ENCODE data around the gene ARHGAP26.
A peak's percentile ranks its signal among the peaks of the same experiment; 100 is the strongest.

Gene ARHGAP26

DNA sequence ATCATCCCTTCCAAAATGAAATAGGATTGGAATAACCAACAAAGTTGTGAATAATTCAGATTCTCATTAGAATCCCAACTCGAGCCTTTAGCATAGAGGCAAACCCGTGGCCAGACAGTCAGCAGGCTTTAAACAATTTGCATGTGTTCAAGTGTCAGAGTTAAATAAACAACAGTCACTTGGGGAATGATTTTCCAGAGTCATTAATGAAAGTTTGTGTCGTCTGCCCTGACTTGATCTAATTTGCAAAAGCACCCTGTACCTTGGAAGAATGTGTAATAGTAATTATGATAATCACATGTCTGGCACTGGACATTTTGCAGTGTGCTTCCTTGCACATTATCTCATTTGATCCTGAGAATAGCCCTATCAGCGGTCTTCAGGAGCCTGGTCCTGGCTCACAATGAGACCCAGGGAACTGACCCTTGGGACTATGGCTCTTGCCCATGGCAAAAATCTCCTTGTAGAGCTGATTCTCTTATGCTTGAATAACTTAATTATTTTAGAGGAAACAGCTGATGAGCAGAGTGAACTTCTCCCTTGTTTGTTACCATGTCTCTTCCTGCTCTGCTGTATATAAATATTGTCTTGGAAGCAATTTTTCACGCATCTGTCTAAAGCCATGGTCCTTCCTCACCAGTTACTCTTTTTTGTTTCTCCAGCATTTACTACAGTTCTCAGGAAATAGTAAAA is 360.6 kb downstream of the ARHGAP26 start:
- DNase-seq: no peak

DNA sequence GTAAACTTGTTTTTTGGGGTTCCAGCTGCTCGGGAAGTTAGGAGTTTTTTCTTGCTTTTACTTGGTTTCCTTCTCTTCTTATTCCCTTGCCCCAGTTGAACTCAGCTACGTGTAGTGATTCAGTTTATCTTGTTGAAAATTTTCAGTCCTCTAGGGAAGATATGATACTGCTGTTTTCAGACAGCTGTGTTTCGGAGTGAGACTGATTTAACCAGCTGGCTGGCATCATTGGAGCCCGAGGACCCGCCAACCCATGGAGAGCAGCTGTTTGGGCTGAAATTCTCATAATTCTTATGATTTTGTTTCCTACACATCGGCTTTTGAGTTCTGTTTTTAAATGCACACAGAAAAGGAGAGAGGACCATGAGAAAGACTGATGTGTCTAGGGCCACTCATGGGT is 361.8 kb downstream of the ARHGAP26 start:
- no peak for DNase-seq

- DNase-seq: no peak
Measured at GRCh38 chr5:143132739-143133138, 362.6 kb downstream of the ARHGAP26 start.

GRCh38 chr5:143133721-143134120 is 363.5 kb downstream of the ARHGAP26 start:
- DNase-seq: no peak

DNA sequence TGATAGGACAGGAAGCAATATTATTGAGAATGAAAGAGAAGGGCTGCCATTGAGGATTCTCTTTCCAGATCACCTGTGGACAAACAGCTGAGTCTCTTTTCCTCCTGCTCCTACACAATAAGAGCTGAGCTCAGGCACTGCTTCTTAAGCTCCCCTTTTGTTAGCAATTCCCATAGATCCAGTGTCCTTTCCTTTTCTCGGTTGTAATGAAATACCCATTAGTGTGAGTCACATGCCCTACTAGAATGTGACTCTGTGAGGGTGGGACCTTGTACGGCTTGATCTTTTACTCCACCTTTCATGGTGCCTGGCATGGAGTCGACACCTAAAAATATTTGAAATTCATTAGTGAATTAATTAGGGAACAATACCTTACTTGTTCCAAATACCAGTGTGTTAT is 364.1 kb downstream of the ARHGAP26 start:
- DNase-seq: no peak

DNA sequence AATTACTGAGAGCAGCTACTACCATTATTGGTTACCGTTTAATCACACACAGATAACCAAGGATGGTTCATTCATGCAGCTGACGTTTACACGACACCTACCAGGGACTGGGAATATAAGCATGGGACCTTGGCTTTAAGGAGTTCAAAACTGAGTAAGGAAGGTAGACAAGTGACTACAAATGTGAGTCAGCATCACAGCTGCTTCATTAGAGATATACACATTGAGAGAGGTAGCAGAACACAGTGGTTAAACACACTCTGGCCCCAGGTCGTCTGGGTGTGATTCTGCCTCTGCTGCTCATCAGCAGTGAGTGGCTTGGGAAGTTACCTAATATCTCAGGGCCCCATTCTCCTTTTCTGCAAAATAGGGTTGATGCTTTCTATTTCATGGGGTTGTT is 364.7 kb downstream of the ARHGAP26 start:
- DNase-seq: no peak

DNA sequence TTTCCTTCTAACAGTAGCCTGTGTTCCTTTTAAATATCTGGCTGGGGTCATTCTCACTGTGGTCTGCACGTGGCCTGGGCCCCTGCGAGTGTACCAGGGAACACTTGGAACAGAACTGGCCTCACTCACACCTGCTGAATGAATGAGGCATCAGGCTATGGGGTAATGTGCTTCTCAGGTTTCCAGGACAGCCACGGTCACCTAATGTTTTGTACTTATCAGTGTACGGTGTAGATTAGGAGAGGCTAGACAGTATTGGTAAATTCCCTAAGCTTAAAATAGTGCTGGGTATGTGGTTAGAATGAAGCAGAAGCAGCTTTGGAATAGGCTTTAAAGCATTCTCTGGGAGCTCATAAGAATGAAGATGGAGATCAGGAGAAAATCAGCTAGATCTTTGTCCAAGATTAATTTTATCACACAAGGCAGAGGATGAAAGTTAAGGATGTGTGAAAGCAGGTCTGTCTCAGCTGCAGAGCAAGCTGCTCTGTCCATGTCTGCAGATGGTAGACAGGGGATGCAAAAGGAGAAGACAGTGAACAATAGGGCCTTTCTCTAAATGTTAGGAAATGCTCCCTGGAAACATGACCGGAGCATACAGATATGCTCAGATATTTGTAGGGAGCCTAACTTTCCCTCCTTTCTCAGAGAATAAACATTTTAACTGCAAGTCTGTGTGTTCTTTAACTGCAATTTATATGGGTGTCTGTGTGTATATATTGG is 365.8 kb downstream of the ARHGAP26 start:
- DNase-seq: no peak

- no peak for DNase-seq
Measured at GRCh38 chr5:143138839-143139238, 368.7 kb downstream of the ARHGAP26 start.

DNA sequence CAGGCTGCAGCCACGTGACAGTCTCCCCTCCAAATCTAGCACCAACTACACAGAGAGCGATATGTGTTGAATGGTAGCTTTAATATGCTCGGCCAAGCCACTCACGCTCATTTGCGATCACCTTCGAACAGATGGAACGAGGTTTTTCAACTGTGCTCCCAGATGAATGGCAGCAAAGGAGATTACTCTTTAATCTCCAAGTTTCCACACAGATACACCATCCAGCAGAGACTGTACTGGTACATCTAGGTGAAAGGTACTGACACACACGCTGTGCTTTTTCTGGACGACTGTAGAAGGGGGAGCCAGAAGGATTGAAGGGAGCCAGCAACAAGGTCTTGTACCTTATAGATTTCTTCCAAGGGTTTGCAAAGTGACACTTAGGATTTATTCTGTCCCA is 369.4 kb downstream of the ARHGAP26 start:
- DNase-seq: no peak

DNA sequence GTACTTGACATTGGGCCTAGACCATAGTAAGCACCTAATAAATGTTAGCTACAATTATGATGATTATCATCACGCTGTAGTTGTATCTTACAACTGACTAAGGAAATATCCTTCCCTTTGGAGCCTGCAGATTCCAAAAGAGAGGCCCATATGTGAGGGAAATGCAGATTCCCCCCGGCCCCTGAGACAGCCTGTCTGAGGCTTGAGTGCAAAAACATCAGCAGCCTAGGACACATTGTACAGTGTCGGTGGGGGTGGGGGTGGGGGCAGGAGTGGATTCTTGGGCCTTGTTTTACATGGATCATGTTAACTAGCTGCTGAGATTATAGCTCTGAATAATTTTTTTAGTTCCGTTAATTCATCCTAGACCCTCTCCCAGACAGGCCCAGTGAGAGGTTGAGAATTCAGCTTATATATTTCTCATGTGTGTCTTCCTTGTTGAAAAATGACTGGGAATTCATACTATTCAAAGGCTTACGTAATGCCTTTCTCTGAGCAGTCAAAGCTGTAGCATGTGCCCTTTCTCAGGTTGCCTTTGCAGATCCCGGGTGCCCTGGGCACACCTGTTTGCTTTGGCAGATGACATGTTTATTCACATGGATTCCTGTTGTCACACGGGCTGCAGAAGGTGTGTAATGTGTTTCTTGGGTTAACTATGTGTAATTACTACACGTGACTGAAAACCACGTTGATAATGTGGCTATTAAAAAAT is 370.5 kb downstream of the ARHGAP26 start:
- peak; percentile 67 to 92 for DNase-seq

DNA sequence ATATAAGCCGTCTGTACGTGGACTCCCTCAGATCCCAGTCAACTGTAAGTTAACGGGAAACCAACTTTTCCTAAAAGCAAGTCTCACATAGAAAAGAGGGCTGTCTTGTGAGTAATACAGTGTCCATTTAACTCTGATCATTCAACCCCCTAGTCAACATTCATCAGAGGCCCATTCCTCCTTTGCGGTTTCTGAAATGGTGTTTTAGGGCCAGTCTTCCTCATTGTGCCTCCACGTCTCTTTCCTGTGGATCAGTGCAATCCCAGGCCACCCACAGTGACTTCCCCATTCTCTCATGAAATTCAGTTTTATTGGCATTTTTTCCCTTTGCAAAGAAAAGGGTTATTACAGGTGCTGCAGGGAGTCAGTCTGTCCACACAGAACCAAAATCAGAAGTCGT is 371.5 kb downstream of the ARHGAP26 start:
- no peak for DNase-seq

DNA sequence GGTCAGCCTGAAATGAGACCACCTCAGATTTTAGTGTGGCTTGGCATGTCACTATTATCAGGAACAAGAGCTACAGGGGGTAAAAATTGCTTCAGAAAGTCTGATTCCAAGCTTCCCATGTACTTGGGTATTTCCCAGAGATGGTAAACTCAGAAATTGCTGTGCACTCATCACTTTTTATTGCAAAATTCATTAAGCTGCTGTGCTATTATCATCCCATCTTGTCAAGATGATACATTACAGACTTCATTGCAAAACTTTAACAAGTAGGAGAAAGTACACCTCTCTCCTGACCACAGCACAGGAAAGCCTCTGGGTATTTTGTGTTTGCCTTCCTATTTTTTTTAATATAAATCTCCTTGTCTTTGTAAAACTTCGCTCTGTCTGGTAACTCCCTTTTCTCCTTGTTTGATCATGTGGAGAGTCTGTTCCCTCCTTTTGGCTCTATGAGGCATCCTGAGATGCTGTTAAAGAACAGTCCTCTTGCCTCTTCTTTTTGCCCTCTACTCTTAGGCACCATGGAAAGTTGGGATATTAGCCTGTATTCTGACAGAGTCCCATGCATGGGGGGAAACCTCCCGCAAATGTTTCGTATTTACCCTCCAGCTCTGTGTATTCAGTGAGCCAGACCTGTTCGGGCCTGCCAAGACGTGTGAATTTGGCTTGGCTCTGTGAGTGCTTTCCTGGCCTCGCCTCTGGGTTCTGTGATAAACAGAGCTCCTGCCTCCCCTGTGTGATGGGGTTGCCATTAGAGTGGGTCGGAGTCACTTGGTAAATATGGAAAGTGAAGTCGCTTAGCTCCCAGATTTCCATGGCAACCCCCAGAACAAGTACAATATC is 372.6 kb downstream of the ARHGAP26 start:
- DNase-seq: peak; percentile 25 to 77

DNA sequence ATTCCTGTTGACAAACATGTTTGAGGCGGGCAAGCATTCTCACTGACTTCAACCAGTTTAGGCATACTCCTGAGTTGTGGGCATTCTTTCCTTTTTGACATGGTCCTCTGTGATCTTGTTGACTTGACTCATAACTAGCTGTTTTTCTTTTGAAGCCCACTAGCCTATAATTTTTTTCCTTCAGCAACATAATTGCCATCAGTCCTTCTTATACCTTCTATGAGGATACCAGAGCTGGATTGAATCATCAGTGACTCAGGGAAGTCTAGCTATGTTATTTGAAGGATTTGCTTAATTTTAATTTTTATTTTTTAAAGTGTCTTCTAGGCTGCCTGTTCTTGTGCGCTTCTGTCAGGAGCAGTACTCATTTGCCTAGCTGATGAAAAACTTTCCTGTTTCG is 373.8 kb downstream of the ARHGAP26 start:
- DNase-seq: no peak

GRCh38 chr5:143145243-143146160 is 375.3 kb downstream of the ARHGAP26 start:
- no peak for DNase-seq

GRCh38 chr5:143146161-143146560 is 376.0 kb downstream of the ARHGAP26 start:
- DNase-seq: no peak

DNA sequence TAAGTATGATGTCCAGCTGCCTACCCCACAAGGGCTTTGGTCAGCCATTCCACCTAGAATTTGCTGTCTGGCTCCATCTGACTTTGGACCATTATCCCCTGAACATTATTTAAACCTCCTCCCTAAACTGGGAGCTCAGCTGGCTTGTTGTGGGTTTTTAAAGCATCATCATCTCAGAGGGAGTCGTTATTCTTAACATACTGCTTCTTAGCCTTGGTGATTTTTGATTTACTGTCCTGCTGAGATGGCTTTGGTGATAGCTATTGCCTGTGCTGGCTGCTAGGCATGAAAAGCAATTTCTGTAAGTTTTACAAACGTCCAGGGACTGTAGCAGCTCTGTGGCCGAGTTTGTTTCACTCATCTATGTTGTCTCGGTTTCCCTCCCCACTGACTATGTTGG is 377.2 kb downstream of the ARHGAP26 start:
- DNase-seq: no peak

- no peak for DNase-seq
Measured at GRCh38 chr5:143147902-143148301, 377.7 kb downstream of the ARHGAP26 start.

GRCh38 chr5:143148771-143149170 is 378.6 kb downstream of the ARHGAP26 start:
- DNase-seq: no peak

DNA sequence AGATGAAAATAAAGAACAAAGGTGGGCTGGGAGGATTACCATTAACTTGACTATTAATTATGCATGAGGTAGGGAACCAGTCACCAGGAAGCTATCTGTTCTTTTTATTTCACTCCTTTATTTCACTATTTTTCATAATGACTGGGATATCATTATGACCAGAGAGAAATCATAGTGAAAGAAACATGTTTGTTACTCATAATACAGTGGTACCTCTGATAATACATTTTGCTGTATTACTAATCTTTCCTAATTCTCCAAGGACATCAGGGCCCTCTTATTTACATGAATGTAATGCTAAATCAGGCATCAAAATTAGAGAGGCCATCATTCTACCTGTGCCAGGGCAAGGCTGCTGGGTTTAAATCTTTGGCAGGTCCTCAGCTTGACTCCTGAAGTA is 379.6 kb downstream of the ARHGAP26 start:
- DNase-seq: no peak

GRCh38 chr5:143151056-143151700 is 381.0 kb downstream of the ARHGAP26 start:
- no peak for DNase-seq

GRCh38 chr5:143152445-143152844 is 382.3 kb downstream of the ARHGAP26 start:
- no peak for DNase-seq
